SU-DHL-6 (cell line): ENCODE data around the gene NFYA.

ENCODE experiments used
- H2AFZ ChIP-seq: fragments of 200-600 bp; sonication (generic); 2 replicates; pipeline ENCODE4 v1.6.1; 2014; ENCODE audit warnings: low read depth, mild to moderate bottlenecking, moderate library complexity, mixed read lengths, antibody characterized with exemption, low read length; ENCODE audit not compliant: severe bottlenecking
- H3F3A ChIP-seq: fragments of 200-600 bp; shearing (Covaris generic); 2 replicates; pipeline ENCODE4 v1.6.0; 2016; ENCODE audit warnings: antibody characterized with exemption, mild to moderate bottlenecking; ENCODE audit not compliant: insufficient read depth
- H3K27ac ChIP-seq: fragments of 200-600 bp; sonication (generic); 2 replicates; pipeline ENCODE4 v1.5.1; 2016; ENCODE audit warnings: low read depth, mild to moderate bottlenecking, low read length, moderate library complexity, mixed read lengths
- H3K27me3 ChIP-seq: fragments of 200-600 bp; sonication (generic), shearing (Covaris generic); 2 replicates; pipeline ENCODE4 v1.6.0; 2014; ENCODE audit warnings: mild to moderate bottlenecking, low read length
- H3K36me3 ChIP-seq: fragments of 200-600 bp; sonication (generic); 2 replicates; pipeline ENCODE4 v1.6.1; 2014; ENCODE audit warnings: mild to moderate bottlenecking, low read length, mixed read lengths
- H3K4me2 ChIP-seq: fragments of 300-600, 200-600 bp; shearing (Covaris generic), sonication (generic); 2 replicates; pipeline ENCODE4 v1.6.0; 2014; ENCODE audit warnings: low read length, low read depth, mild to moderate bottlenecking; ENCODE audit not compliant: poor library complexity, severe bottlenecking
- H3K4me3 ChIP-seq: fragments of 200-600 bp; sonication (generic); 2 replicates; pipeline ENCODE4 v1.5.1; 2014; ENCODE audit warnings: antibody characterized with exemption, low read length, mild to moderate bottlenecking, mixed read lengths; ENCODE audit not compliant: insufficient read depth, poor library complexity, severe bottlenecking
- H3K79me2 ChIP-seq: fragments of 200-600 bp; sonication (generic); 2 replicates; pipeline ENCODE4 v1.6.1; 2014; ENCODE audit warnings: mild to moderate bottlenecking, low read length, moderate library complexity; ENCODE audit not compliant: insufficient read depth
- H3K9ac ChIP-seq: fragments of 200-600 bp; sonication (generic); 2 replicates; pipeline ENCODE4 v1.7.0; 2014; ENCODE audit warnings: mild to moderate bottlenecking, low read length
- H3K9me2 ChIP-seq: fragments of 200-600 bp; sonication (generic); replicated peaks from 2 replicates; pipeline ENCODE4 v1.6.1; 2014; ENCODE audit warnings: low read length; ENCODE audit not compliant: insufficient read depth
- H3K9me3 ChIP-seq: fragments of 200-600 bp; sonication (generic); 2 replicates; pipeline ENCODE4 v1.6.1; 2014; ENCODE audit warnings: low read length, mixed read lengths; ENCODE audit not compliant: insufficient read depth
- H4K20me1 ChIP-seq: fragments of 200-600 bp; sonication (generic); 2 replicates; pipeline ENCODE4 v1.6.1; 2014; ENCODE audit warnings: low read depth, mild to moderate bottlenecking, antibody characterized with exemption, low read length, moderate library complexity, mixed read lengths
- CTCF ChIP-seq: fragments of 200-600 bp; sonication (generic); IDR thresholded peaks from one replicate; pipeline ENCODE4 v1.5.1; 2017; ENCODE audit warnings: antibody characterized with exemption, mild to moderate bottlenecking, low read length, moderate library complexity; ENCODE audit not compliant: insufficient read depth, poor library complexity, severe bottlenecking
- EZH2phosphoT487 ChIP-seq: fragments of 200-600 bp; sonication (generic), shearing (Covaris generic); conservative IDR thresholded peaks from 2 replicates; pipeline ENCODE4 v1.6.1; 2018; ENCODE audit warnings: mild to moderate bottlenecking, antibody characterized with exemption, low read length, moderate library complexity, mixed read lengths

NFYA gene

GRCh38 chr6:41072836-41073202, at the start of gene NFYA:
Gene NFYA (plus strand): TSS chr6:41072974. CDS start chr6:41079090, 6,116 bp downstream.
- H3K27me3 ChIP-seq = no peaks in the 10 kb centered on the region
- H3F3A ChIP-seq = peaks cover 66% of the 10 kb centered on the region
- TF ChIP-seq EZH2phosphoT487 = no peak
- no peak for TF ChIP-seq CTCF
- peak within 1 kb of the TSS; percentile 61 for H2AFZ ChIP-seq
- H3K9me2 ChIP-seq = no peaks in the 10 kb centered on the region
- H3K9ac ChIP-seq = peak within 1 kb of the TSS; percentile 98
- H3K79me2 ChIP-seq = peaks cover 47% of the 10 kb centered on the region
- peak within 1 kb of the TSS; percentile 92 for H3K4me3 ChIP-seq
- peak within 1 kb of the TSS; percentile 85 for H3K4me2 ChIP-seq
- no peaks in the 10 kb centered on the region for H4K20me1 ChIP-seq
- H3K27ac ChIP-seq = peak within 1 kb of the TSS; percentile 90
- no peaks in the 10 kb centered on the region for H3K9me3 ChIP-seq
- peaks cover 15% of the 10 kb centered on the region for H3K36me3 ChIP-seq

GRCh38 chr6:41023114-41023513, 49.7 kb upstream of the NFYA start:
- TF ChIP-seq EZH2phosphoT487 = no peak
- no peak for TF ChIP-seq CTCF
- Histone ChIP-seq H3K27me3 (no peaks in the 10 kb centered on the region), H3F3A (no peaks in the 10 kb centered on the region), H3K27ac (no peak overlapping the region), H2AFZ (no peak overlapping the region), H3K4me3 (no peak overlapping the region), H3K36me3 (no peaks in the 10 kb centered on the region), H3K4me2 (no peak overlapping the region), H3K9me2 (no peaks in the 10 kb centered on the region), H3K79me2 (no peaks in the 10 kb centered on the region), H4K20me1 (no peaks in the 10 kb centered on the region), H3K9ac (no peak overlapping the region), H3K9me3 (no peaks in the 10 kb centered on the region)

DNA sequence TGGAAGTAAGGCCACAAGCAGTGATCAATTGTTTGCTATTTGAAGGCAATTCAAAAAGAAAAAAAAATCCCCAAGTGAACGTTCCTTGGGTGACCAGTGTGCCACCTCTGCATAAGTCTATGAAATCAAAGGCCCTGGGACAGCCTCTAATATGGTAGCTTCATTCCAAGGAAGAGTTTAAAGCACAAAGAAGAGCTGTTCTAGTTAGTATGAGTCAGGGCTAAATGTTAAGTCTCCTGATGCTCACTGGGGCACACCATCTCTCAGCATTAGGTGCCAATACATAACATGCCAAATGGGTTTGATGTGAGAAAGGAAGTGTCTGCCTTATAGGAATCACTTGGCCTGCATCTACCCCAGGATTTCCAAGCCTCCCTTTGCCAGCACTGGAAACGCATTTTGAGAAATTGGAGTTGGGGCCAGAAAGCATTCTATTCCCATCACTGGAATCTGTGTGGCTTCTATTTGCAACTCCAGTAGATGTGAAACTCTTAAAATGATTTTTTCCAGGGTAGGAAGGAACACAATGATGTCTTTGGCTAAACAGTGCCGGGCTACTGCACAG, 46.7 kb upstream of the NFYA start:
- no peak overlapping the region for H3K4me2 ChIP-seq
- no peaks in the 10 kb centered on the region for H3K27me3 ChIP-seq
- H3F3A ChIP-seq = no peaks in the 10 kb centered on the region
- no peaks in the 10 kb centered on the region for H3K9me3 ChIP-seq
- no peaks in the 10 kb centered on the region for H3K9me2 ChIP-seq
- H2AFZ ChIP-seq = no peak overlapping the region
- no peaks in the 10 kb centered on the region for H3K36me3 ChIP-seq
- no peaks in the 10 kb centered on the region for H3K79me2 ChIP-seq
- H4K20me1 ChIP-seq = no peaks in the 10 kb centered on the region
- H3K27ac ChIP-seq = no peak overlapping the region
- no peak overlapping the region for H3K9ac ChIP-seq
- H3K4me3 ChIP-seq = no peak overlapping the region
- TF ChIP-seq EZH2phosphoT487 = no peak
- TF ChIP-seq CTCF = no peak
